IMR-90 (cell line): ENCODE results near the gene KRT1. TPM values are rescaled to one million over a fixed set of nuclear protein-coding genes. Genes with fewer than 3 reads are reported as not detected.

Experiments used
- ATAC-seq: fragments of 200-7000 bp; cut with Tn5 transposase; 2 replicates; pipeline ENCODE4 v1.9.1; 2020; ENCODE audit warnings: low read depth, mild to moderate bottlenecking, moderate library complexity
- BruUV-seq: library from RNA; stranded (reverse); fragments of 400-500 nt; replicated peaks from 2 replicates; lab custom pipeline; 2021; lab: Mats Ljungman, UMichigan
- CTCF ChIA-PET: fragments of 300-600 bp; formaldehyde crosslinking; extraction: SDS; loops from one replicate; lab custom pipeline; 2021; ENCODE audit warnings: antibody characterized with exemption; lab: Yijun Ruan, JAX
- POLR2A ChIA-PET: fragments of 300-600 bp; sonication (Branson Sonifier 250); formaldehyde crosslinking; loops from one replicate; lab custom pipeline; 2022; ENCODE audit warnings: antibody characterized with exemption; ENCODE audit not compliant: unreplicated experiment; lab: Charles Lee
- DNase-seq: peaks from one replicate; pipeline ENCODE4 v3.0.0; 2013
- H2AFZ ChIP-seq: replicated peaks from 2 replicates; pipeline ENCODE3; 2013; ENCODE audit warnings: low read length, mild to moderate bottlenecking; ENCODE audit not compliant: poor library complexity
- H2AK5ac ChIP-seq: 2 replicates; pipeline ENCODE4 v1.6.1; 2013; ENCODE audit warnings: low read depth, low read length, inconsistent platforms
- H2AK9ac ChIP-seq: replicated peaks from 2 replicates; pipeline ENCODE3; 2013; ENCODE audit warnings: mild to moderate bottlenecking, low read depth, low read length, moderate library complexity; ENCODE audit not compliant: poor library complexity
- H2BK120ac ChIP-seq: 2 replicates; pipeline ENCODE4 v1.6.1; 2013; ENCODE audit warnings: low read depth, low read length, inconsistent platforms
- H2BK15ac ChIP-seq: 3 replicates; pipeline ENCODE4 v1.6.1; 2013; ENCODE audit warnings: low read depth, low read length, inconsistent platforms
- H2BK20ac ChIP-seq: 2 replicates; pipeline ENCODE4 v1.6.1; 2013; ENCODE audit warnings: low read depth, mild to moderate bottlenecking, inconsistent platforms, low read length, moderate library complexity
- H2BK5ac ChIP-seq: 2 replicates; pipeline ENCODE4 v1.6.1; 2013; ENCODE audit warnings: mild to moderate bottlenecking, low read depth, low read length, inconsistent platforms; ENCODE audit not compliant: poor library complexity, severe bottlenecking
- H3K14ac ChIP-seq: replicated peaks from 2 replicates; pipeline ENCODE4 v1.6.1; 2013; ENCODE audit warnings: low read depth, low read length, inconsistent platforms
- H3K18ac ChIP-seq: 2 replicates; pipeline ENCODE4 v1.6.1; 2013; ENCODE audit warnings: low read depth, low read length, control low read depth
- H3K23ac ChIP-seq: 2 replicates; pipeline ENCODE4 v1.6.1; 2013; ENCODE audit warnings: low read depth, low read length, inconsistent platforms
- H3K27ac ChIP-seq: 2 replicates; pipeline ENCODE4 v1.5.1; 2013; ENCODE audit warnings: mild to moderate bottlenecking, control low read depth, low read length; ENCODE audit not compliant: insufficient read depth
- H3K27me3 ChIP-seq: 2 replicates; pipeline ENCODE4 v1.6.1; 2013; ENCODE audit warnings: low read length; ENCODE audit not compliant: control insufficient read depth, insufficient read depth
- H3K36me3 ChIP-seq: 2 replicates; pipeline ENCODE4 v1.6.1; 2013; ENCODE audit warnings: low read length, mixed read lengths; ENCODE audit not compliant: control insufficient read depth, insufficient read depth
- H3K4ac ChIP-seq: 2 replicates; pipeline ENCODE4 v1.6.1; 2013; ENCODE audit warnings: low read depth, low read length, inconsistent platforms
- H3K4me1 ChIP-seq: 2 replicates; pipeline ENCODE4 v1.6.1; 2013; ENCODE audit warnings: low read length, mixed read lengths; ENCODE audit not compliant: control insufficient read depth, insufficient read depth
- H3K4me2 ChIP-seq: 2 replicates; pipeline ENCODE4 v1.6.1; 2013; ENCODE audit warnings: low read depth, mild to moderate bottlenecking, control low read depth, low read length, moderate library complexity
- H3K4me3 ChIP-seq: 2 replicates; pipeline ENCODE4 v1.5.1; 2013; ENCODE audit warnings: low read depth, mild to moderate bottlenecking, control low read depth, low read length, moderate library complexity; ENCODE audit not compliant: insufficient read depth
- H3K56ac ChIP-seq: 2 replicates; pipeline ENCODE4 v1.6.1; 2013; ENCODE audit warnings: low read length, inconsistent platforms; ENCODE audit not compliant: insufficient read depth; ENCODE audit errors: extremely low read depth
- H3K79me1 ChIP-seq, 2 experiments: 2 replicates each; pipeline ENCODE4 v1.6.1; 2013; ENCODE audit warnings: low read length in 2 of 2, inconsistent platforms in 1 of 2, low read depth in 1 of 2
- H3K9ac ChIP-seq: 2 replicates; pipeline ENCODE4 v1.6.1; 2013; ENCODE audit warnings: low read depth, low read length, control low read depth
- H3K9me1 ChIP-seq: 2 replicates; pipeline ENCODE4 v1.6.1; 2013; ENCODE audit warnings: low read length, inconsistent platforms; ENCODE audit not compliant: insufficient read depth
- H3K9me3 ChIP-seq: 2 replicates; pipeline ENCODE4 v1.6.1; 2013; ENCODE audit warnings: low read length; ENCODE audit not compliant: control insufficient read depth, insufficient read depth
- H4K20me1 ChIP-seq: 2 replicates; pipeline ENCODE4 v1.6.1; 2013; ENCODE audit warnings: low read length, inconsistent platforms; ENCODE audit not compliant: insufficient read depth
- H4K5ac ChIP-seq: 2 replicates; pipeline ENCODE4 v1.6.1; 2013; ENCODE audit warnings: mild to moderate bottlenecking, low read depth, low read length, control low read depth
- H4K8ac ChIP-seq, 2 experiments: 2 replicates each; pipeline ENCODE4 v1.6.1; 2013; ENCODE audit warnings: low read depth in 2 of 2, low read length in 2 of 2, control low read depth in 1 of 2, inconsistent platforms in 1 of 2
- H4K91ac ChIP-seq: 2 replicates; pipeline ENCODE4 v1.6.1; 2013; ENCODE audit warnings: low read depth, low read length, inconsistent platforms; ENCODE audit not compliant: insufficient read depth
- BHLHE40 ChIP-seq: fragments of 150-350 bp; IDR thresholded peaks from 2 replicates; pipeline ENCODE4 v1.6.1; 2016; ENCODE audit warnings: mild to moderate bottlenecking, low read depth, low read length
- CEBPB ChIP-seq: IDR thresholded peaks from 2 replicates; pipeline ENCODE4 v1.6.1; 2012; ENCODE audit warnings: low read depth, low read length, improper control_type of control experiment
- CHD1 ChIP-seq: IDR thresholded peaks from 2 replicates; pipeline ENCODE4 v1.6.1; 2012; ENCODE audit warnings: low read depth, low read length, improper control_type of control experiment
- CTCF ChIP-seq: conservative IDR thresholded peaks from 2 replicates; pipeline ENCODE4 v1.5.1; 2012; ENCODE audit warnings: mild to moderate bottlenecking, low read depth, low read length, improper control_type of control experiment
- ELK1 ChIP-seq: fragments of 150-350 bp; IDR thresholded peaks from 2 replicates; pipeline ENCODE4 v1.6.1; 2016; ENCODE audit warnings: low read depth, mild to moderate bottlenecking, low read length, moderate library complexity, borderline replicate concordance
- FOS ChIP-seq: fragments of 150-350 bp; IDR thresholded peaks from 2 replicates; pipeline ENCODE4 v1.6.1; 2016; ENCODE audit warnings: low read depth, low read length
- MAFK ChIP-seq: IDR thresholded peaks from 2 replicates; pipeline ENCODE4 v1.6.1; 2012; ENCODE audit warnings: low read depth, low read length, improper control_type of control experiment
- MAZ ChIP-seq: IDR thresholded peaks from 2 replicates; pipeline ENCODE4 v1.6.1; 2012; ENCODE audit warnings: low read depth, mild to moderate bottlenecking, low read length, improper control_type of control experiment, moderate library complexity, borderline replicate concordance
- MXI1 ChIP-seq: IDR thresholded peaks from 2 replicates; pipeline ENCODE4 v1.6.1; 2012; ENCODE audit warnings: low read depth, mild to moderate bottlenecking, low read length, moderate library complexity, borderline replicate concordance
- NFE2L2 ChIP-seq: fragments of 150-350 bp; IDR thresholded peaks from 2 replicates; pipeline ENCODE4 v1.6.1; 2016; ENCODE audit warnings: low read depth, mild to moderate bottlenecking, low read length
- POLR2A ChIP-seq: IDR thresholded peaks from 2 replicates; pipeline ENCODE4 v1.6.1; 2012; ENCODE audit warnings: mild to moderate bottlenecking, low read depth, low read length
- RAD21 ChIP-seq: IDR thresholded peaks from 2 replicates; pipeline ENCODE4 v1.6.1; 2012; ENCODE audit warnings: low read length, improper control_type of control experiment
- RCOR1 ChIP-seq: IDR thresholded peaks from 2 replicates; pipeline ENCODE4 v1.6.1; 2012; ENCODE audit warnings: mild to moderate bottlenecking, low read length, improper control_type of control experiment; ENCODE audit not compliant: insufficient replicate concordance
- RFX5 ChIP-seq: IDR thresholded peaks from 2 replicates; pipeline ENCODE4 v1.8.0; 2012; ENCODE audit warnings: low read depth, mild to moderate bottlenecking, low read length, moderate library complexity
- SMC3 ChIP-seq: fragments of 150-350 bp; IDR thresholded peaks from 2 replicates; pipeline ENCODE4 v1.6.1; 2016; ENCODE audit warnings: low read depth, mild to moderate bottlenecking, antibody characterized with exemption, low read length, moderate library complexity
- USF2 ChIP-seq: fragments of 150-350 bp; IDR thresholded peaks from 2 replicates; pipeline ENCODE4 v1.6.1; 2017; ENCODE audit warnings: mild to moderate bottlenecking, antibody characterized with exemption, low read length, low read depth
- WGBS, 2 experiments: methylation state at CpG; one replicate each; pipeline versions ENCODE4 v1.1.5 to v1.1.7; 2013; ENCODE audit warnings: missing lambda C conversion rate in 2 of 2; ENCODE audit not compliant: insufficient read length in 1 of 2; ENCODE audit errors: extremely low coverage in 2 of 2; 5-methylcytosine and 5-hydroxymethylcytosine counted together
- dilution Hi-C: fragments of 300-500 bp; cut with HindIII; formaldehyde crosslinking; loops from one replicate; pipeline ENCODE4 v1.14.3; 2018; ENCODE audit warnings: low sequenced_read_pairs; ENCODE audit not compliant: unreplicated experiment
- in situ Hi-C: fragments of 300-500 bp; cut with MboI; formaldehyde crosslinking; loops from 3 replicates; pipeline ENCODE4 v1.14.3; 2019; ENCODE audit warnings: low sequenced_read_pairs, inconsistent platforms, mixed read lengths
- intact Hi-C: fragments of 100-400 bp; cut with micrococcal nuclease; formaldehyde crosslinking; loops from 2 replicates; pipeline ENCODE4 v1.10.0; 2022
- polyA plus RNA-seq, 3 experiments: library from polyadenylated mRNA; depleted of rRNA; stranded (reverse); fragments of >200 nt; gene quantifications; 2 replicates each; pipeline ENCODE4 v1.2.3, GENCODE V29; 2012; ENCODE audit warnings: low replicate concordance in 1 of 3
- total RNA-seq: library from RNA; depleted of rRNA; stranded (reverse); fragments of >200 nt; gene quantifications from 2 replicates; pipeline ENCODE4 v1.2.3, GENCODE V29; 2012

Gene KRT1
- total and polyA plus RNA-seq, 2 of the 4 experiments (the other 2 are of a cell fraction) = not detected

- ATAC-seq (no peak), DNase-seq (no peak)
- no peaks in the 10 kb centered on the region for H3K9me3 ChIP-seq
- no peak overlapping the region for H2BK5ac ChIP-seq
- H3K27me3 ChIP-seq = peaks cover 8% of the 10 kb centered on the region
- no peaks in the 10 kb centered on the region for H3K36me3 ChIP-seq
- no peak overlapping the region for H3K27ac ChIP-seq
- CTCF ChIA-PET = no interaction called here
- intact Hi-C loops (no loop called here), in situ Hi-C loops (no loop called here), dilution Hi-C loops (no loop called here)
- H2AK5ac ChIP-seq = no peak overlapping the region
- no peak overlapping the region for H3K4me2 ChIP-seq
- H3K9me1 ChIP-seq = no peaks in the 10 kb centered on the region
- H2AK9ac ChIP-seq = no peak overlapping the region
- H2BK15ac ChIP-seq = no peak overlapping the region
- H3K18ac ChIP-seq = no peak overlapping the region
- no peaks in the 10 kb centered on the region for H3K79me1 ChIP-seq
- H3K56ac ChIP-seq = no peak overlapping the region
- no peak overlapping the region for H3K4me3 ChIP-seq
- H4K91ac ChIP-seq = no peak overlapping the region
- no peak overlapping the region for H3K23ac ChIP-seq
- WGBS, 2 experiments = no CpG with 5 or more reads among the region's 2 CpGs
- no peaks in the 10 kb centered on the region for H3K4me1 ChIP-seq
- H4K20me1 ChIP-seq = no peaks in the 10 kb centered on the region; the same call in 1 of the 2 replicates
- no TSS peak for BruUV-seq
- TF ChIP-seq MAFK (no peak), BHLHE40 (no peak), CHD1 (no peak), RCOR1 (no peak), MXI1 (no peak), NFE2L2 (no peak), ELK1 (no peak), CTCF (no peak), SMC3 (no peak), RAD21 (no peak), CEBPB (no peak), USF2 (no peak), MAZ (no peak), RFX5 (no peak), POLR2A (no peak), FOS (no peak)
- no peak overlapping the region for H2BK20ac ChIP-seq
- no peak overlapping the region for H2AFZ ChIP-seq
- H2BK120ac ChIP-seq = no peak overlapping the region
- H3K4ac ChIP-seq = no peak overlapping the region
- H4K8ac ChIP-seq = no peak overlapping the region
- no peak overlapping the region for H4K5ac ChIP-seq
- POLR2A ChIA-PET = no interaction called here
- H3K14ac ChIP-seq = no peak overlapping the region
- H3K9ac ChIP-seq = no peak overlapping the region
These were observed 51.4 kb downstream of the KRT1 start for GRCh38 chr12:52628841-52629240.
